Effector memory CD4-positive, alpha-beta T cell (primary cell): ENCODE results near the gene F13A1.

Source experiments
- DNase-seq, 3 donors: peaks; one replicate each; pipeline ENCODE4 v3.0.0-alpha.2; 2020
- H3K27ac ChIP-seq: 2 replicates; pipeline ENCODE4 v1.7.0; 2013; ENCODE audit warnings: mild to moderate bottlenecking, low read length, moderate library complexity; ENCODE audit not compliant: insufficient read depth, poor library complexity, severe bottlenecking
- H3K27me3 ChIP-seq: replicated peaks from 2 replicates; pipeline ENCODE4 v1.7.0; 2013; ENCODE audit warnings: mild to moderate bottlenecking, low read length; ENCODE audit not compliant: insufficient read depth, control insufficient read depth, poor library complexity, severe bottlenecking
- H3K36me3 ChIP-seq: 2 replicates; pipeline ENCODE4 v1.7.0; 2013; ENCODE audit warnings: mild to moderate bottlenecking, low read length, moderate library complexity; ENCODE audit not compliant: control insufficient read depth, insufficient read depth
- H3K4me1 ChIP-seq: 2 replicates; pipeline ENCODE4 v1.7.0; 2013; ENCODE audit warnings: low read length, mild to moderate bottlenecking; ENCODE audit not compliant: control insufficient read depth, insufficient read depth, poor library complexity, severe bottlenecking
- H3K4me3 ChIP-seq: 2 replicates; pipeline ENCODE4 v1.7.0; 2013; ENCODE audit warnings: low read length, low read depth, mild to moderate bottlenecking; ENCODE audit not compliant: insufficient read depth, poor library complexity, severe bottlenecking
- H3K9me3 ChIP-seq: 2 replicates; pipeline ENCODE4 v1.7.0; 2013; ENCODE audit warnings: mild to moderate bottlenecking, low read length, moderate library complexity; ENCODE audit not compliant: control insufficient read depth

Gene F13A1

GRCh38 chr6:6179858-6180623 lies 140.4 kb downstream of the F13A1 start:
- no peak for DNase-seq
- Histone ChIP-seq H3K4me1 (no peaks in the 10 kb centered on the region), H3K9me3 (no peaks in the 10 kb centered on the region), H3K27me3 (no peaks in the 10 kb centered on the region), H3K4me3 (no peak overlapping the region), H3K36me3 (no peaks in the 10 kb centered on the region), H3K27ac (no peak overlapping the region)

- no peaks in the 10 kb centered on the region for H3K4me1 ChIP-seq
- no peaks in the 10 kb centered on the region for H3K27me3 ChIP-seq
- no peaks in the 10 kb centered on the region for H3K9me3 ChIP-seq
- H3K4me3 ChIP-seq, result no peak overlapping the region
- DNase-seq, result no peak
- no peak overlapping the region for H3K27ac ChIP-seq
- no peaks in the 10 kb centered on the region for H3K36me3 ChIP-seq
Measured at GRCh38 chr6:6178795-6179194, 141.7 kb downstream of the F13A1 start.

GRCh38 chr6:6177754-6178153 lies 142.7 kb downstream of the F13A1 start:
- H3K27me3 ChIP-seq, result no peaks in the 10 kb centered on the region
- DNase-seq, result no peak
- no peaks in the 10 kb centered on the region for H3K36me3 ChIP-seq
- no peaks in the 10 kb centered on the region for H3K4me1 ChIP-seq
- no peak overlapping the region for H3K27ac ChIP-seq
- no peak overlapping the region for H3K4me3 ChIP-seq
- no peaks in the 10 kb centered on the region for H3K9me3 ChIP-seq

GRCh38 chr6:6176586-6177228 lies 143.8 kb downstream of the F13A1 start:
- no peaks in the 10 kb centered on the region for H3K27me3 ChIP-seq
- no peak for DNase-seq
- no peak overlapping the region for H3K4me3 ChIP-seq
- no peaks in the 10 kb centered on the region for H3K9me3 ChIP-seq
- no peak overlapping the region for H3K27ac ChIP-seq
- no peaks in the 10 kb centered on the region for H3K36me3 ChIP-seq
- H3K4me1 ChIP-seq, result no peaks in the 10 kb centered on the region

GRCh38 chr6:6176127-6176526 lies 144.3 kb downstream of the F13A1 start:
- Histone ChIP-seq H3K4me1 (no peaks in the 10 kb centered on the region), H3K4me3 (no peak overlapping the region), H3K9me3 (no peaks in the 10 kb centered on the region), H3K27ac (no peak overlapping the region), H3K27me3 (no peaks in the 10 kb centered on the region), H3K36me3 (no peaks in the 10 kb centered on the region)
- DNase-seq, result no peak

GRCh38 chr6:6169141-6169540 lies 151.3 kb downstream of the F13A1 start:
- no peak for DNase-seq
- Histone ChIP-seq H3K36me3 (no peaks in the 10 kb centered on the region), H3K4me3 (no peak overlapping the region), H3K27me3 (no peaks in the 10 kb centered on the region), H3K4me1 (no peaks in the 10 kb centered on the region), H3K9me3 (no peaks in the 10 kb centered on the region), H3K27ac (no peak overlapping the region)

- Histone ChIP-seq H3K27me3 (no peaks in the 10 kb centered on the region), H3K9me3 (no peaks in the 10 kb centered on the region), H3K27ac (no peak overlapping the region), H3K4me3 (no peak overlapping the region), H3K36me3 (no peaks in the 10 kb centered on the region), H3K4me1 (no peaks in the 10 kb centered on the region)
- no peak for DNase-seq
Measured at GRCh38 chr6:6166064-6166463, 154.4 kb downstream of the F13A1 start.

GRCh38 chr6:6164367-6164766 lies 156.1 kb downstream of the F13A1 start:
- Histone ChIP-seq H3K9me3 (no peaks in the 10 kb centered on the region), H3K27me3 (no peaks in the 10 kb centered on the region), H3K4me1 (no peaks in the 10 kb centered on the region), H3K4me3 (no peak overlapping the region), H3K27ac (no peak overlapping the region), H3K36me3 (no peaks in the 10 kb centered on the region)
- DNase-seq, result no peak

- no peak for DNase-seq
- H3K36me3 ChIP-seq, result no peaks in the 10 kb centered on the region
- H3K4me3 ChIP-seq, result no peak overlapping the region
Measured at GRCh38 chr6:6154335-6154734, 166.1 kb downstream of the F13A1 start.

GRCh38 chr6:6152060-6152459 lies 168.4 kb downstream of the F13A1 start:
- Histone ChIP-seq H3K27ac (no peak overlapping the region), H3K27me3 (no peaks in the 10 kb centered on the region), H3K4me1 (no peaks in the 10 kb centered on the region), H3K9me3 (no peaks in the 10 kb centered on the region), H3K4me3 (no peak overlapping the region), H3K36me3 (no peaks in the 10 kb centered on the region)
- DNase-seq, result no peak

More at GRCh38 chr6:6154335-6154734, 166.1 kb downstream of the F13A1 start:
- Histone ChIP-seq H3K4me1 (no peaks in the 10 kb centered on the region), H3K27ac (no peak overlapping the region), H3K27me3 (no peaks in the 10 kb centered on the region), H3K9me3 (no peaks in the 10 kb centered on the region)
